ENCODE results near the gene KCNMA1.

KCNMA1 gene

DNA sequence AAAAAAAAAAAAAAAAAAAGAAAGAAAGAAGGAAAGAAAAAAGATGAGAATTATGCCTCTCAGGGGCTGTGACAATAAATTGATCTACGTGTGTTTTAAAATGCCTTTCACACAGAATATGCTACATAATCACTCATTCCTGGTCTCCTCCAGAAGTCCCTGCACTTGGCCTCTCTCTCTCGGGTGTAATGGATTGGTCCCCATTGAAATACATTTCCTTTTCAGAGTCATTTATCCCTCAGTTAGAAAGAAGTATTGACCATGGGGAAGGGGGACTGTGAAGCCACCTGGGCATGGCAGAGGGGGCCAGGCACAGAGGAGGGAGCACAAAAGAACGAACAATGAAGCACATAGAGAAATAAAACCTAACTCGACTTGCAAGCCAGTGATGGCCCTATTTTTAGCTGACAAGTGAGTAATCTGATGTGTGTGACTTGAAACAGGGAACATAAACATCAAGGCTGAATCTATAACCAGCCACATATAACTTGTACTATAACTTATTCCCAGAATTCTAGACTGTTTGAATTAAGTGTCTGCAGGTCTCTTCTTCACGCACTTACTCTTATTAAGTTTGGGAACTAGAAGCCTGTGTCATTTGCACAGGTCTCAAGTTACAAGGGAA lies 490.8 kb downstream of the KCNMA1 start:
- DNase-seq (ENCODE audit: low read depth) = no peak

DNA sequence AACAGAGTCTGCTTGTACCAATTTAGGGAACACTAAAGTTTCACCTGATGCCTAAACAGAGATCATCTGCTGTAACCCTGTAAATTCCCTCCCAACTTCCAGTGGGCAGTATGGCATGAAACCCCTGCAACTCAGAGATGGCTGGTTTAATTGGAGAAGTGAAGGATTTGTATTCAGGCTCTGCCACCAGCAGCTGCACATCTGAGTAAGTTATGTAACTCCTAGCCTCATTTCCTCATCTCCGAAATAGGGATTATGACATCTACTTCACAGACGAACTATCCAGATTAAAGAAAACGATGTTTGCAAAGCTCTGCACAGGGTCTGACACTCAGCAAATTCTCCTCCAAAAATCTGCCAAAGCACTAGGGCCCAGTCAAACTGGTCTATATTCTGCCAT lies 493.0 kb downstream of the KCNMA1 start:
- no peak for DNase-seq (ENCODE audit: low read depth)

DNA sequence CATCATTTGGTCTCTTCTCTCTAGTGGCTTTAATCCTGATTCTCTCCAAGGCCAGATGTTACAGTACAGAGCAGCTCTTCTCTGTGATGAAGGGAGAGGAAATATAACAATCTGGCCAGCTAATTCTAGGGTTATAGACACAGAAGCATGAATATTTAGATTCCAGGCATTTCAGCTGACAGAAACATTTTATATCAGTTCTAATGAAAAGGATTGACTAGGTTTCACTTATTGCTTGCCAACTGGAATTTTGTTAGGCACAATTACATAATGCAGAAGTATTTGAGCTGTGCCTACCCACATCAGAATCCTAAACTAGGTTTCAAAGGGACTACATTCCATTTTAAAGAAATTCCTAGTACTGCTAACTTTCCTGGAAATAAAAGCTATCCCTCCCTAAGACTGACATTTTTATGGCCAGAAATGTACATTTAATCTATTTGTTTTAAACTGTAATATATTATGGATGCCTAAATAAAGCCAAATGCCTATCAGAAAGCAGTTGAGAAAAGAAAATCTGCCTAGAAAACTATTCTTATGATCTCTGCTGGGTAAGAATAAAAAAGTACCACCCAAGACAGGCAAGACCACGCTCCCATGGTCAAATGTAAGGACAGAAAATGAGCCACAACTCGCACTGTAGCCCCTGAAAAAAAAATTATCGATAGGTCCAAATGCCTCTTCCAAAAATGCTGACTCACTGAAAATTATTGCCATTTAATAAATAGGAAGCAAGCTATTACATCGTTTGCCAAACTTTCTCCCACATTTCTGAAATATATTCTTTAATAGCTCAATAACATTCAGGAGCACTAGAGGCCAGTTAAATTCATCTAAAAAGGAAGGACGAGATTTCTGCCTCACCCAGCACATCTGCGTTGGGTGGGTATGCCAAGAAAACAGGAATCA lies 498.1 kb downstream of the KCNMA1 start:
- DNase-seq (ENCODE audit: low read depth) = no peak

DNA sequence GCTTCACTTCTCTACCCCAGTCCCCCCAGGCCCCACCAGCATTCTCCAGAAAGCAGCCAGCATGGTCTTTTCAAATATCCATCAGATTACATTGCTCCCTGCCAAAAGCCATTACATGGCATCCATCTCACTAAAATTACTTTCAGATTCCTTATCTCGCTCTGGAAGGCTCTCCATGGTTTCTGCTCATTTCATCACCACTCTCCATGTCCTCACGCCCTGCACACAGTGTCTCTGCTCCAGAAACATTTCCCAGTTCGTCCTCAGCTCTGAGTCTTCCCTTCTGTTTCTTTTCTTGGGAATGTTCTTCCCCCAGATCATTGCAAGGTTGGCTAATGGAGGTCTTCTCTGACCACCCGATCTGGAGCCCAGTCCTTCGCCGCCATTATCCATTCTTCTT lies 499.1 kb downstream of the KCNMA1 start:
- DNase-seq (ENCODE audit: low read depth) = no peak

DNA sequence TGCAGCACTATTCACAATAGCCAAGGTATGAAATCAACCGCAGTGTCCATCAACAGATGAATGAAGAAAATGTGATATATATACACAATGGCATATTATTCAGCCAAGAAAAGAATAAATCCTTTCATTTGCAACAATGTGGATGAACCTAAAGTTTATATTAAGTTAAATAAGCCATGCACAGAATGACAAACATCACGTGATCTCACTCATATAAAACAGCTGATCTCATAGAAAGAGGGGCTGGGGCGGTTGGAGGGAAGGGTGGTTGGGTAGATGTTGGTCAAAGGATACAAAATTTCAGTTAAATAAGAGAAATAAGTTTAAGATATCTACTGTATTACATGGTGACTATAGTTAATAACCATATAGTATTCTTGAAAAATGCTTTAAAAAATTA lies 502.1 kb downstream of the KCNMA1 start:
- no peak for DNase-seq (ENCODE audit: low read depth)

DNA sequence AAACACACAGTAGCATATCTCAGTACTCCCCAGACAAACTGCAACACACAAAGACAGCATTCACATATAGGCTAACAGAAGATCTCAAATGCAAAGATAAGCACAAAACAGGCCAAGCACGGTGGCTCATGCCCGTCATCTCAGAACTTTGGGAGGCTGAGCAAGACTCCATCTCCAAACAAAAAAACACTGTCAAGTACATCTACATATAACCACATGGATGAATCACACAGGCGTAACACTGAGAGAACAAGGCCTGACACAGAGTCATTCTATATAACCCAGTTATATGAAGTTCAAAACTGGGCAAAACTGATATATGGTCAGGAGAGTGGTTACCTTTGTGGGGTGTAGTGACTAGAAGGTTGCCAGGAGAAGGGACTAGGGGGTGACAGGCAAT lies 506.4 kb downstream of the KCNMA1 start:
- DNase-seq (ENCODE audit: low read depth) = no peak

DNA sequence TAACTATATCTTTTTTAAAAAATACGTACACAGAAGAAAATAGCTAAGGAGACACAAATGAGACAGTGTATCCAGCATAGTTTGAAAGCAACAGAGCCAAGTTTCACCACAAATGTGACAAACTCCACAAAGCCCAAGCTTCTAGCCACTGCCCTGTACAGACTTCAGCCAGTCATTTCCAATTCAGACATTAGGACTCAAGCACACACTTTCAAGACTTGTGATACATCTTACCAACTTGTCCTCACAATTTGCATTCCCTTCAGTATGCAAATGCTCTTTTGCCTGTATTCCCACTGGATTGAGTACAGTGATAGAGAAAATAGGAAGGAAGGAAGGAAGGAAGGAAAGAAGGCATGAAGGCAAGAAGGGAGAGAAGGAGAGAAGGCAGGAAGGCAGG lies 510.4 kb downstream of the KCNMA1 start:
- no peak for DNase-seq (ENCODE audit: low read depth)

DNA sequence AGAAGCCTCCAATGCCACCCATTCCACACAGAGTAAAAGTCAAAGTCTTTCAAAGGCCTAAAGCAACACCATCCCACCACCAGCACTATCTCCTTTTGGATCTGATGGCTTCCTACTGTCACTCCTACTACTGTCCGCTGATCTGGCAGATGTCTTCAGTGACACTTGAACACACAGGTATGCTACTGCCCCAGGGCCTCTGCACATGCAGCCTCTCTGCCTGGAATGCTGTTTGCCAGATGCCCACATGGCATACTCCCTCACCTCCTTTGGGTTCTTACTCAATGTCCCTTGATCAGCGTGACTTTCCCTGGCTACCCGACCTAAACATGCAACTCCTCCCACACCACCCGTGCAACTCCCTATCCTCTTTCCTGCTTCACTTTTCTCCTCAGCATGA lies 512.4 kb downstream of the KCNMA1 start:
- DNase-seq (ENCODE audit: low read depth) = no peak

DNA sequence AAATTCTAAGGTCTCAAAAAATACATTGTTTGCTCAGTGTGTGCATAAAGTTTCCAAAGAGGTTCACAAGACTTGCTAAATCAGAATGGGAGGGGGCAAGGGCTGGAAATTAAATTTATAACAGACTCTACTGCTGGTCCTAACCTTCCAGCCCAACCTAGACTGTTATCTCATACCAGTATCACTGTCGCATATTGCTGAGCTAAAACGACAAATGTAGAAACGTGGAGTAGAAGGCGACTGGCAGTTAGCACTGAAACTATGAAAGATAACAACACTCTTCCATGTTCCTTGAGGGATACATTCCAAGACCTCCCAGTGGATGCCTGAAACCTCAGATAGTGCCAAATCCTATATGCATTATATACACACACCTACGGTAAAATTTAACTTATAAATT lies 514.3 kb downstream of the KCNMA1 start:
- DNase-seq (ENCODE audit: low read depth) = no peak

DNA sequence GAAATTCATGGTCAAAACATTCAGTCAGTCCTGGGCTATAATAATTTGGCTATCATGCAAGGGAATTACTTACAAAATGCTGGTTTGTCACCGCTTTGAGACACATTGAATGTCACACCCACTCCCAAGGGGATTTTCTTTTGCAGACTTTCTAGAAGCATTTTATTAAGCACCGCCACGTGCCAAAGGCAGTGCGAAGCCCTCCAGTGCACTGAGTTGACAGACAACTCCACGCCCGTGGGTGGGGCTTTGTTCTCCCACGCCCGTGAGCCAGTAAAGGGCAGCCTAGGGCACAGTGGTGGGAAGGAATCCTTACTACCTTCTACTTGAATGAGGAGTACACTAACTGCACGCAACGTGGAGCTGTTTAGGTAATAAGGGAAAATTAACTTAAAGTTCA lies 515.8 kb downstream of the KCNMA1 start:
- DNase-seq (ENCODE audit: low read depth) = no peak

DNA sequence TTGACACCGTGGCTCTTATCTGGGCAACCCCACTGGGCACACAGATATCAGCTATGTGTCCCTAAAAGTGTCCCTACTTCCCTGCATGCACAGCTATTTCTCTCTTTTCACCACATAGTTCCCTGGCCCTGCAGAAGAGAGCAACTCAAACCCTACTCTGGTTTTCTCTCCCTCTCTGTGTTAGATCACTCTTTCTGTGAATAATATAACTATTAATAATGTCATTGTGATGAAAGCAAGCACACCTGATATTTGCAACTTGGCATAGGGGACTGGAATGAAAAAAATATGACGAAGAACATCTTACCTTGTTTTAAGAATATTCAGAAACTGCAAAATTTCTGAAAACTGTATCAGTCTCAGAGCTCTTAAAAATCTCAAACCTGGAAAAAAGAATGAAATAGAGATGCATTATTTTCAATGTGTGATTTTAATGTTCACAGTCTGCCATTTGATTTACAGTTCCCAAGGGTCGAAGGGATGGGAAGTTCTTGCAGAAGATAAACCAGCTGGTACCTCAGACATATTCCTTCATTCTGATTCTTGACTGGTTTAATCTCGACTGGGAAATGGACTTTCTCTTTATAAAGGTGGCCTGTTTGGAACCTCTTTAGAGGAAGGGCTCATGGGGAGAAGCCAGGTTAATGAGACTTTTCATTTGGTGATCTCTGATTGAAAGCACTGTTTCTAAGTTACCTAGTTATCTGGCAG lies 516.8 kb downstream of the KCNMA1 start:
- no peak for DNase-seq (ENCODE audit: low read depth)

DNA sequence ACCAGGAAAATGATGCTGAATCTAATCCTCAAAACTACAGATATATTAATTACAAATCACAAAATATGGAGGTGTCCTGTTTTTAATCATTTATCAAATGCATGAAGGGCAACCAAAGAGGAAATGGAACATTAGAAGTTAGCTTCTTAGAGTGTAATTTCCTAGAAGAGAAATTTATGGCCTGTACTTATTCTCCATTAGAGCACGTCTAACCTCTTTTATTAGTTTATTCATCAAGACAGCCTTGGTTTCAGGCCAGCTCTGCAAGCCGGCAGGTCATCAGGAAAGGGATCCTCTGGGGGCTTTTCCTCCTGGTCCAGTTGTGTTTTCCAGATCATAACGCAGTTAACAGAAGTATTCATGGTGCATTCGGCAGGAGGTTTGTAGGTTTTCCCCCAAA lies 517.6 kb downstream of the KCNMA1 start:
- DNase-seq (ENCODE audit: low read depth) = no peak

DNA sequence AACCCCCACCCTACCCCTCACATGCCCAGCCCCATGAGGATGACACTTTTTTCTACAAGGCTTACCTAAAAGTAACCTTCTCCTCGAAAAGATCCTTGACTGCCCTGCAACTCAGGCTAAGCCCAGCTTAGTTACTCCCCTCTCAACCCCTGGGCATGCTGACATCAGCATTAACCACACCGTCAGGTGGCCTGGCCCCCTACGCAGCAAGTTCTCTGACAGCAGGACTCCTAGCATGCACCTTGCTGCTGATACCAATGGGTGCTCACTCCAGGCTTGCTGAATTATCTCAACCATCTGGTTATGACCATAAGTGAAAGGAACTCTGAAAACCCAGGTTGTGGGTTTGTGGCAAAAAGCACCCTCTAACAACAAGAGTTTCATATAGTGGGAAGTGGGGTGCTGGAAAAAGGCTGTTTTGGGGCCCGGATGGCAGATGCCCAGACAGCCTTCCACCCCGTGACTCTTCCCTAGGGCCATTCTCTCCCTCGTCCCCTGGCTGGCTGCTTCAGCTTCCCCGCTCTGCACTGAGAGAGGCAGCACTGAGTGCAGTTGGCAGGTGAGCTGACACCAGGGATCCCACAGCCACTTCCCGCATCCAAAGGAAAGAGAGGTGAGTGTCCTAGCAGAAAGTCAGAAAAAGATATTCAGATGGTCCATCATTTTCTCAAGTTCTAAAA lies 518.9 kb downstream of the KCNMA1 start:
- no peak for DNase-seq (ENCODE audit: low read depth)

DNA sequence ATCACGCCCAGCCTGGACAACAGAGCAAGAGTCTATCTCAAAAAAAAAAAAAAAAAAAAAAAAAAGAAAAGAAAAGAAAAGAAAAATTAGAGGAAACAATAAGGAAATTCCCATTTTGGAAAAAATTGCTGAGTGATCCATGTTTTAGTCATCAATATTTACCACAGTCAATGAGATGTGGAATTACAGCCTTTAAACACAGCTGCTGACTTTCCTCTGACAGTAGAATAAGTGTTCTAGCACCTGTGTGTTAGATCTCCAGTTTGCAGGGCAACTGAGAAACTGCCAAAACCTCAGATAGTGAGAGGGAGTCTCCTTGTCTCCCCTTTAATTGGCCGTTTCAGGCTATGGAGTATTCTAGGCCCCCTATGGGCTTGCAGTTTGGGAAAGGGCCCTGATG lies 520.1 kb downstream of the KCNMA1 start:
- no peak for DNase-seq (ENCODE audit: low read depth)

DNA sequence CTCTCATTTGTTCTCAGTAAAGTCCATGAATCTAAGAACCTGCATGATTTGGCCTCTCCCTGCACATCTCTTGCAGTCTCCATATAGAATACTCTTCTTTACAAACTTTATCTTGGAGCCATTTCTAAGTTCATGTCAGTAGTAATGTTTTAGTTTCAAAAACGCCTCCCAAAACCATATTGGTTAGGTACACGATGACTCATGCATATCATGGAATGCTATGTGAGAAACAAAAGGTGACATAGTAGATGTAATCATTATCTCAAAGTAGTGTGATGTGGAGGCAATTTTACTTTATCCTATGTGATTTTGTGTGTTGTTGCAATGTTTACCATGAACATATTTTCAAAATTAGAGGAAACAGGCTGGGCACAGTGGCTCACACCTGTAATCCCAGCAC lies 520.7 kb downstream of the KCNMA1 start:
- DNase-seq (ENCODE audit: low read depth) = no peak

DNA sequence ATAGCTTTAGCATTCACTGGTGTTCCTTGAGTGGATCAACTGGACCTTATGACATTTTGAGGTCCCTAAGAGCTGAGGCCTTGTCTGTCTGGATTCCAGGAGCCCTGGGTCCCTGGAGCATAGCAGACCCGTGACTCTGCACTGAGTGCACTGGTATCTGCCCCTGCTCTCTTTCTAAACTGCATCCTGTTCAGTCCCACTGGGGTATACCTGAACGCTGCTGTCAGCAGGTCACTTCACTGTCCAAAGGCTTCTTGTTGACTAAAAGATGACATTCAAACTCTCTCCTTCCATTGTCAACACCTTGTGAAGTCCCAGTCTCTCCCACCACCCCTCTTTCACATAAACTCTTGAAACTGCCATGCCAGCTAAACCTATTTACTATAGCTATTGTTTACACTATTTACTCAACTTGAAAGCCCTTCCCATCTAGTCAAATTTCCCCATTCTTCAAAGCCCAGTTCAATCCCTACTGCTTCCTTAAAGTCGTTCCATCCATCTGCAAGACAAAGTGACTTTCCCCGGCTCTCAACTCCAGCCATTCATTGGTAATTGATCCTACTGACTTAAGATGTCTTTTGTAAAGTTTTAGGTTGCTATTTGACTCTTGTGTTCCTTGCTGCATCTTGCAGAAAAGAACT lies 523.3 kb downstream of the KCNMA1 start:
- DNase-seq (ENCODE audit: low read depth) = no peak

DNA sequence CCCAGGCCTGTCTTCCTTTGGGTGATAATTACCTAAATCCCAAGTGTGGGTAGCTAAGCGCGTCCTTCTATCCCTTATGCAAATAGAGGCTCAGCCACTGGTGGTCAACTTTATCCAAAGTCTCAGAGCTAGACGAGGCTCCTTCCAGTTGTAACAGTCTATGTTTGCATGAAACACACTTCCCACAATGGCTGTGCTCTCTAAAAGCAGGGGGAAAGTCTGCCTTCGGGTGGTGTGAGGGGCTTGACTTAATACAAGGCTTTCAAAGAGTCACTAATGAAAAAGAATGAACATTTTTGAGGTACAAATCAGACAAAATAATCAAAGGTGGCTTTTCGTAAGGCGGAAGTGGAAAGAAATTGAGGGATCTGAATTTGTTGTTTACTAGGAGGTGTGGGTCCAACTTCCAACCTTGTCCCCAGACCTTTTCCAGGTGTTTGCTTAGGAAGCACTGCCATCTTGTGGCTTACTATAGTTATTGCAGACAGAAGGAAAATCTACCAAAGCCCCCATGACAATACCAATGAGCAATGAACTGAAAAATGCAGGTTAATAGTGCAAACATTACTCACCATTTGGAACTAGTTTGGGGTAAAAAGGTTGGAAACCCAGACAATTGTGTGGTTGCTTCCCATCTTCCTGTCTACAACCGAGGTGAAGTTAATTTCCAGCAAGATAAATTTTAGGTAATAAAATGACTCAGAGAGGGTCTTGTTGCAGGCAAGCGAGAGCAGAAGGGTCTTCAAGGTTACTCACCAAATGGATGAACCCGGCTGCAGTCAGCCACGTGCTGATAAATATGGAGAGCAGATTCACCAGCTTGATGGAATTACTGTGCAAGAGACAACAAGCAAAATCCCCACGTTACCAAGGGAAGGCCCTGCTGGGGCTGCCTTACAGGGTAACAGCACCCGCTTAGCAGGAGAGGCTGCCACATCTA lies 525.7 kb downstream of the KCNMA1 start:
- no peak for DNase-seq (ENCODE audit: low read depth)

DNA sequence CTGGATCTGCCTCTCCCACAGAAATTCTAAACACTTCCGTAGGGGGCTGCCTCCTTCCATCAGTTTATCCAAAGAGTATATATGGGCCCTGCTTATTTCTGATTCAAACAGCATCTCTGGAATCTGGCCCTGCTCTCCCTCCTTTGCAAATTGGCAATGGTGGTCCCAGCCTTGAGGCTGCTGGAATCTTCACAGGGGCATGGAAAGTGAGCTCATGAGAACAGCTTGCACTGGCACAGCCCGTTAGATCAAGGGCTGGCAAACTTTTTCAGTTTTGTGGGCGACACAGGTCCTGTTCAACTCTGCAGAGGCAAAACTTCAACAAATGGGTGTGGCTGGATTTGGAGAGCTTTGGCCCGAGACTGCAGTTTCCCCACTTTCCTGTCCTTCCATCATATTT lies 526.9 kb downstream of the KCNMA1 start:
- DNase-seq (ENCODE audit: low read depth) = no peak

DNA sequence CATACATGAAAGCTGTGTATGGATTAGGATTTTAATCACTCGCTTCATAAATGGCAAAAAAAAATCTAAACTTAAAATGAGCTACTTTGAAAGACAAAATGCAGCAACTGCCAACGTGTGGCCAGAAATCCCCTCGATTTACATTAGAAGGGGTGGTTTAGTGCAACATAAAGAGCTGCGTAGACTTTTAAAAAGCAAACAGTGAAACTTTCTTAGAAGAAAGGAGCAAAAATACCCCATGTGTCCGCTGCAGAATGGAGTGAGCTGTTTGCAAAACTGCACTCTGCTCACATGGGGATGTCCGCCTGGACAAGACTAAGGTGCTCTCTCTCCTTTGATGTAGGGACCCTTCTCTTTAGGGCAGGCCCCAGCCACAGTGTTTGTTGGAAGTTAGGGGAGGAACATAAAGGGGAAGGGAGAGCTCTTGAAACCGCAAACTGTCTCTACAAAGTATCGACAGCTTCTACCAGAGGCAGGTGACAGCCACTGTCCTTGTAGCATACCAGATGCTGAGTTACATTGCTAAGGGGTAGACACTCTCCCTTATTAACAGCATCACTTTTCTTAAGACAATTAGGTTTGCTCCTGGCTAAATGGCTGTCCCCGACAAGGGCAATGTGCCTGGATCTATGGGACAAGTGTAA lies 528.1 kb downstream of the KCNMA1 start:
- DNase-seq (ENCODE audit: low read depth) = no peak

DNA sequence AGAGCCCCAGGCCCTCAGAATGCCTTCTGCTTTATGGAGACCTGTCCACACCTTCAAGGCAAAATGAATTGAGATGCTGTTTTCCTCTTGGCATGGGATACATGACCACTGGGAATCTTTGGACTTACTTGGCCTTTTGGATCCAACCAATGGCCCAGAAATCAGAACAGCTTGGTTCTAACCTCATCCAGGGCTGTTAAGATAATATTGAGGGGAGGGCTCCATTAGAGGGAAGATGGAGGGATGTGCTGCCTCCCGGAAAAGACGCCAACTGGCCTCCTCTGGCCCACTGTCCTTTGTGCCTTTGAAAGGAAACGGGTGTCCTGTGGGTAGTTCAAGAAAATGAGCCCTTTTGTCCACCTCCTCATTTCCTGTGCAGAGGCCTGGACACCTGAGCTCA lies 530.9 kb downstream of the KCNMA1 start:
- DNase-seq (ENCODE audit: low read depth) = no peak

Data from CMK (cell line).